ENCODE results near the gene ZIC3. TPM values are rescaled to one million over a fixed set of nuclear protein-coding genes. Genes with fewer than 3 reads are reported as not detected.

ZIC3 gene
- total RNA-seq, 4 donors from 2014 or later: not detected

GRCh38 chrX:137568741-137569469 is 3.0 kb downstream of the ZIC3 start:
- Histone ChIP-seq H3K4me1 (peaks cover 0 to 31% (median 6%) of the 10 kb centered on the region in 4 donors), H3K9me3 (no peaks in the 10 kb centered on the region), H3K27ac (no peak overlapping the region), H3K36me3 (no peaks in the 10 kb centered on the region), H3K27me3 (peaks cover 0 to 96% of the 10 kb centered on the region in 2 donors), H3K4me3 (no peak overlapping the region)
- no peak for TF ChIP-seq EP300 (IDR thresholded peaks at IDR 0.05)
- TF ChIP-seq, protein P1, sequence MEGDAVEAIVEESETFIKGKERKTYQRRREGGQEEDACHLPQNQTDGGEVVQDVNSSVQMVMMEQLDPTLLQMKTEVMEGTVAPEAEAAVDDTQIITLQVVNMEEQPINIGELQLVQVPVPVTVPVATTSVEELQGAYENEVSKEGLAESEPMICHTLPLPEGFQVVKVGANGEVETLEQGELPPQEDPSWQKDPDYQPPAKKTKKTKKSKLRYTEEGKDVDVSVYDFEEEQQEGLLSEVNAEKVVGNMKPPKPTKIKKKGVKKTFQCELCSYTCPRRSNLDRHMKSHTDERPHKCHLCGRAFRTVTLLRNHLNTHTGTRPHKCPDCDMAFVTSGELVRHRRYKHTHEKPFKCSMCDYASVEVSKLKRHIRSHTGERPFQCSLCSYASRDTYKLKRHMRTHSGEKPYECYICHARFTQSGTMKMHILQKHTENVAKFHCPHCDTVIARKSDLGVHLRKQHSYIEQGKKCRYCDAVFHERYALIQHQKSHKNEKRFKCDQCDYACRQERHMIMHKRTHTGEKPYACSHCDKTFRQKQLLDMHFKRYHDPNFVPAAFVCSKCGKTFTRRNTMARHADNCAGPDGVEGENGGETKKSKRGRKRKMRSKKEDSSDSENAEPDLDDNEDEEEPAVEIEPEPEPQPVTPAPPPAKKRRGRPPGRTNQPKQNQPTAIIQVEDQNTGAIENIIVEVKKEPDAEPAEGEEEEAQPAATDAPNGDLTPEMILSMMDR (IDR thresholded peaks at IDR 0.05): no peak
- TF ChIP-seq POLR2A (IDR thresholded peaks at IDR 0.05): no peak
- DNase-seq (ENCODE audit: low spot score in 2 of 2): no peak
- WGBS, 2 donors: 9 to 32% methylated on average over 24 to 31 of the region's 53 CpGs

- H3K4me3 ChIP-seq: no peak overlapping the region
- H3K36me3 ChIP-seq: no peaks in the 10 kb centered on the region
- H3K27ac ChIP-seq: no peak overlapping the region
- 13 to 33% methylated on average over 10 to 16 of the region's 16 CpGs for WGBS, 2 donors
- no peaks in the 10 kb centered on the region for H3K9me3 ChIP-seq
- DNase-seq (ENCODE audit: low spot score in 2 of 2): no peak
- TF ChIP-seq, protein P1 (IDR thresholded peaks at IDR 0.05): no peak
- no peak for TF ChIP-seq EP300 (IDR thresholded peaks at IDR 0.05)
- TF ChIP-seq POLR2A (IDR thresholded peaks at IDR 0.05): no peak
- peaks cover 0 to 96% of the 10 kb centered on the region in 2 donors for H3K27me3 ChIP-seq
- H3K4me1 ChIP-seq: peaks cover 0 to 36% (median 6%) of the 10 kb centered on the region in 4 donors
These were observed 3.6 kb downstream of the ZIC3 start for GRCh38 chrX:137569470-137569891.

- no peaks in the 10 kb centered on the region for H3K36me3 ChIP-seq
- H3K27ac ChIP-seq: no peak overlapping the region
- no peak overlapping the region for H3K4me3 ChIP-seq
- WGBS, 2 donors: 9 to 21% methylated on average over 26 to 44 of the region's 44 CpGs
- TF ChIP-seq POLR2A (IDR thresholded peaks at IDR 0.05): no peak
- TF ChIP-seq EP300 (IDR thresholded peaks at IDR 0.05): no peak
- TF ChIP-seq, protein P1 (IDR thresholded peaks at IDR 0.05): no peak
- H3K4me1 ChIP-seq: peaks cover 0 to 23% (median 0%) of the 10 kb centered on the region in 4 donors
- no peaks in the 10 kb centered on the region for H3K9me3 ChIP-seq
- DNase-seq (ENCODE audit: low spot score in 2 of 2): no peak
- peaks cover 0 to 98% of the 10 kb centered on the region in 2 donors for H3K27me3 ChIP-seq
These were observed 7.6 kb downstream of the ZIC3 start for GRCh38 chrX:137573324-137574101.

GRCh38 chrX:137574102-137574783 is 8.3 kb downstream of the ZIC3 start:
- H3K27ac ChIP-seq: no peak overlapping the region
- H3K9me3 ChIP-seq: no peaks in the 10 kb centered on the region
- H3K27me3 ChIP-seq: peaks cover 0 to 94% of the 10 kb centered on the region in 2 donors
- H3K4me1 ChIP-seq: peaks cover 0 to 16% (median 0%) of the 10 kb centered on the region in 4 donors
- no peak overlapping the region for H3K4me3 ChIP-seq
- 4 to 29% methylated on average over 10 to 42 of the region's 67 CpGs for WGBS, 2 donors
- no peak for DNase-seq (ENCODE audit: low spot score in 2 of 2)
- TF ChIP-seq, protein P1 (IDR thresholded peaks at IDR 0.05): no peak
- no peak for TF ChIP-seq POLR2A (IDR thresholded peaks at IDR 0.05)
- no peak for TF ChIP-seq EP300 (IDR thresholded peaks at IDR 0.05)
- no peaks in the 10 kb centered on the region for H3K36me3 ChIP-seq
